Left lobe of liver (tissue), 2 donors: ENCODE measurements around the gene PSAPL1. TPM values are rescaled to one million over a fixed set of nuclear protein-coding genes. Genes with fewer than 3 reads are reported as not detected.
A peak's percentile ranks its signal among the peaks of the same experiment; 100 is the strongest.

Experiments
- ATAC-seq: fragments of 200-7000 bp; cut with Tn5 transposase; one replicate; pipeline ENCODE4 v1.9.1; 2020; ENCODE audit warnings: mild to moderate bottlenecking, moderate library complexity
- DNase-seq: peaks from one replicate; pipeline ENCODE4 v3.0.0-alpha.2; 2020; ENCODE audit warnings: low spot score
- total RNA-seq: library from RNA; stranded (reverse); gene quantifications from one replicate; pipeline ENCODE4 v1.2.1, GENCODE V29; 2021
- donor health status: DM: no; HTN: no; CAD: no; lungs with moderate emphysema.
- donor health status: DM: no; HTN: yes; CAD: no.

PSAPL1 gene
- total RNA-seq, 1 donor from 2014 or later: not detected

- peak; percentile 28 for DNase-seq
Measured at GRCh38 chr4:7384003-7384928, 50.5 kb downstream of the PSAPL1 start.

DNA sequence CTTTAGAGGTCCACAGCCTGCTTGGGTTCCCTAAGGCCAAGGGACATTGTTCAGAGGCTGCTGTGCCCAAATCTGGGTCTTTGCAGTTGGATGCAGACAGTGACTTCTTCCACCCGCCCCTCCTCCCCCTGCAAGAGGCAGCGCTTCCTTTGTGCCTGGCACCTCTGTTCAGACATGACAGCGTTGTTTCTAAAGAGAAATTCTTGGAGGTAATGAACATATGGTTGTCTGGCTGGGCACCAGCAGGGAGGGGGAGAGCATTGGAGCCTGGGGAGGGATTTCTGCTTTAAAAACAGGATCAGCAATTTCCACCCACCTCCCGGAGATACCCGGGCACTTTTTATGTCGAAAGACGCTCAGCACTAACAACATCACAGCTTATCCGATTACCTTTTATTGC is 51.5 kb downstream of the PSAPL1 start:
- DNase-seq (no peak), ATAC-seq (no peak)

More at GRCh38 chr4:7384003-7384928, 50.5 kb downstream of the PSAPL1 start:
- no peak for ATAC-seq

DNA sequence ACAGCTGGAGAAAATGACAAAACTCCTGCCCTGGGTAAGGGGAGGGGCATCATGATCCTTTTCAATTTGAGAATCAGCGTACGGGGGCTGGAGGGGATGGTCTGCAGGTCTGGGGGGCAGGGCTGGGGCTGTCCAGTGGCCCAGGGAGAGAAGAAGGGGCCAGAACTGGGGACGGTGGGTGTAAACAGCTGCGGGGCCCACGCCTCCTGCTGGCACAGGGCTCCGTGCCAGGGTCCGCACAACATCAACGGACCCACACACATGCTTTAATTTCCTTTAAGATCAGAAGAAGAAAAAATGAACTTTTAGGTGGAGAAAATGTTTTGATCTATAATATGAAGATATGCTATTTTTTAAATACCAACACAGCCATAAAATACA is 52.1 kb downstream of the PSAPL1 start:
- no peak for DNase-seq
- ATAC-seq: no peak

GRCh38 chr4:7381890-7382633 is 52.7 kb downstream of the PSAPL1 start:
- no peak for ATAC-seq
- DNase-seq: no peak

- ATAC-seq: no peak
- no peak for DNase-seq
Measured at GRCh38 chr4:7381221-7381889, 53.4 kb downstream of the PSAPL1 start.

Other genes starting within 250 kb of the PSAPL1 start
- 0.35 TPM for gene SORCS2, start 242.4 kb downstream of the PSAPL1 start, total RNA-seq